CD14-positive monocyte (primary cell): ENCODE results near the gene CDK12. TPM values are rescaled to one million over a fixed set of nuclear protein-coding genes. Genes with fewer than 3 reads are reported as not detected.

Experiments
- DNase-seq, 3 donors: peaks; one replicate each; pipeline ENCODE4 v3.0.0-alpha.2; 2011 to 2022
- H2AFZ ChIP-seq: 2 replicates; pipeline ENCODE4 v1.6.0; 2012; ENCODE audit warnings: mild to moderate bottlenecking, low read depth, low read length, inconsistent platforms; ENCODE audit not compliant: insufficient read depth, poor library complexity, severe bottlenecking
- H3K27ac ChIP-seq, 2 donors: 1 replicate in 1 of 2; 2 replicates in 1 of 2; pipeline ENCODE4 v1.5.1; 2012 to 2013; ENCODE audit warnings: low read length in 2 of 2, control low read depth in 1 of 2, inconsistent platforms in 1 of 2, low read depth in 1 of 2, mild to moderate bottlenecking in 1 of 2
- H3K27me3 ChIP-seq, 2 donors: one replicate each; pipeline versions ENCODE4 v1.6.0 to v1.6.1; 2011 to 2013; ENCODE audit warnings: low read length in 2 of 2; ENCODE audit not compliant: control insufficient read depth in 2 of 2, insufficient read depth in 2 of 2
- H3K36me3 ChIP-seq, 2 donors: replicated peaks in 1 of 2; 1 replicate in 1 of 2; 2 replicates in 1 of 2; pipeline versions ENCODE4 v1.5.1 to v1.6.1; 2012 to 2013; ENCODE audit warnings: low read length in 2 of 2, control low read depth in 1 of 2, inconsistent platforms in 1 of 2, mild to moderate bottlenecking in 1 of 2; ENCODE audit not compliant: insufficient read depth in 2 of 2, control insufficient read depth in 1 of 2
- H3K4me1 ChIP-seq, 2 donors: 1 replicate in 1 of 2; 2 replicates in 1 of 2; pipeline versions ENCODE4 v1.5.1 to v1.6.1; 2012 to 2013; ENCODE audit warnings: low read length in 2 of 2, control low read depth in 1 of 2, inconsistent platforms in 1 of 2, mild to moderate bottlenecking in 1 of 2, moderate library complexity in 1 of 2; ENCODE audit not compliant: insufficient read depth in 2 of 2, control insufficient read depth in 1 of 2
- H3K4me2 ChIP-seq: replicated peaks from 2 replicates; pipeline ENCODE3; 2012; ENCODE audit warnings: low read length, moderate library complexity, mild to moderate bottlenecking; ENCODE audit not compliant: poor library complexity, severe bottlenecking; ENCODE audit errors: extremely low read depth
- H3K4me3 ChIP-seq, 3 experiments: fragments of 200-600 bp in 1 of 3; sonication (generic) in 1 of 3; replicated peaks in 1 of 3; 1 replicate in 2 of 3; 2 replicates in 1 of 3; pipeline ENCODE4 v1.5.1; 2011 to 2013; ENCODE audit warnings: low read length in 3 of 3, mild to moderate bottlenecking in 3 of 3, control low read depth in 2 of 3, low read depth in 2 of 3, inconsistent platforms in 1 of 3, moderate library complexity in 1 of 3
- H3K79me2 ChIP-seq: 2 replicates; pipeline ENCODE4 v1.6.0; 2012; ENCODE audit warnings: mild to moderate bottlenecking, control low read depth, inconsistent platforms, low read length, moderate library complexity; ENCODE audit not compliant: insufficient read depth
- H3K9ac ChIP-seq: 2 replicates; pipeline ENCODE4 v1.6.0; 2017; ENCODE audit warnings: low read length, mild to moderate bottlenecking; ENCODE audit not compliant: insufficient read depth, poor library complexity, severe bottlenecking
- H3K9me3 ChIP-seq, 2 donors: replicated peaks in 1 of 2; 1 replicate in 1 of 2; 2 replicates in 1 of 2; pipeline versions ENCODE4 v1.5.1 to v1.6.1; 2012 to 2013; ENCODE audit warnings: low read length in 2 of 2, control low read depth in 1 of 2; ENCODE audit not compliant: control insufficient read depth in 1 of 2, insufficient read depth in 1 of 2
- H4K20me1 ChIP-seq: 2 replicates; pipeline ENCODE4 v1.6.0; 2012; ENCODE audit warnings: mild to moderate bottlenecking, low read length, control low read depth, moderate library complexity; ENCODE audit not compliant: insufficient read depth
- H3K27ac Mint-ChIP-seq, 7 donors: one replicate each; pipeline ENCODE4 v1.8.0; 2020; ENCODE audit warnings: mild to moderate bottlenecking in 7 of 7, mixed read lengths in 7 of 7, moderate library complexity in 6 of 7, inconsistent platforms in 2 of 7
- H3K27me3 Mint-ChIP-seq, 3 donors: one replicate each; pipeline ENCODE4 v1.8.0; 2021 to 2022; ENCODE audit warnings: low read depth in 3 of 3, mild to moderate bottlenecking in 3 of 3, mixed read lengths in 3 of 3, moderate library complexity in 3 of 3, inconsistent platforms in 1 of 3
- H3K36me3 Mint-ChIP-seq, 2 donors: one replicate each; pipeline ENCODE4 v1.8.0; 2020; ENCODE audit warnings: mixed read lengths in 2 of 2, inconsistent platforms in 1 of 2, mild to moderate bottlenecking in 1 of 2
- H3K4me1 Mint-ChIP-seq: one replicate; pipeline ENCODE4 v1.8.0; 2020; ENCODE audit warnings: mild to moderate bottlenecking, mixed read lengths
- H3K4me3 Mint-ChIP-seq, 2 donors: one replicate each; pipeline ENCODE4 v1.8.0; 2020; ENCODE audit warnings: mild to moderate bottlenecking in 2 of 2, mixed read lengths in 2 of 2, moderate library complexity in 1 of 2
- H3K9me3 Mint-ChIP-seq, 7 donors: one replicate each; pipeline ENCODE4 v1.8.0; 2020 to 2022; ENCODE audit warnings: mixed read lengths in 7 of 7, mild to moderate bottlenecking in 6 of 7, moderate library complexity in 6 of 7, inconsistent platforms in 2 of 7
- WGBS: methylation state at CpG from one replicate; pipeline ENCODE4 v1.1.5; 2013; ENCODE audit warnings: missing lambda C conversion rate; ENCODE audit not compliant: insufficient coverage; 5-methylcytosine and 5-hydroxymethylcytosine counted together
- intact Hi-C, 2 donors: fragments of 100-400 bp; cut with micrococcal nuclease; formaldehyde crosslinking; loops; one replicate each; pipeline versions ENCODE4 v1.15.0 to v1.15.1; 2023
- polyA plus RNA-seq, 3 donors: library from polyadenylated mRNA; depleted of rRNA in 1 of 3; unstranded in 2 of 3; stranded (reverse) in 1 of 3; fragments of 300-500 nt in 2 of 3; fragments of >200 nt in 1 of 3; fragmentation: Illumina TruSeq in 2 of 3; gene quantifications; 1 replicate in 2 of 3; 2 replicates in 1 of 3; pipeline ENCODE4 v1.2.3, GENCODE V29; 2012 to 2021
- TF ChIP-seq, protein P1 (sequence below): fragments of 200-600 bp; IDR thresholded peaks from one replicate; pipeline ENCODE4 v1.8.0; 2022; ENCODE audit warnings: antibody characterized with exemption, mild to moderate bottlenecking

Gene CDK12
- polyA plus RNA-seq, 3 donors, result 0.62 to 21.9 (median 1.3) TPM

DNA sequence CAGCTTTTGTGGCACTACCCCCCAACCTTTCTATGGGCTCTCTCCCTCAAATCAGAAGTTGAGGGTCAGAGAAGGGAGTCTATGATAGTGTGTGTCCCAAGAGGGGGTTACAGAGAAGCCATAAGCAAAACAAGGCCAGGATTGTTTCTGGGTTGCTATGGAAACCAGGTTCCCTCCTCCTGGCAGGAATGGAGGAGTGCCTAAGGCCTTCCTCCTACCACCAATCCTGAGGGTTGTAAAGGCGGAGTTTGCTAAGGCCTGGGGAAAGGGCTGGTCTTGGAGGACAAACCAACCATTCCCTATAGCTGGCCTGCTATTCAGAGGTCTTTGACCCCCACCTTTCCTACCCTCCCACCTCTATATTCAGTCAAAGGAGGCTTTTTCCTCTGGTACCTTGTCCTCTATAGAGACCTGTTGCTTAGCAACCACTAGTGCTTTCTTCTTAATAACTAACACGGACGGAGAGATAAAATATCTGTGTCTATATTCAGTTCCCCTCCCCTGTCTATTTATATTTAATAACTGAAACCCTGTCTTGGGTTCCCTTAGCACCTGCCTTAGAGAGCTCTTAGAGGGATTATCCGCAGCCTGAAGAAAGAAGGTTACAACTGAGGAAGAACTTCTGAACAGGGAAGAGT lies 103.0 kb downstream of the CDK12 start:
- Histone ChIP-seq H3K79me2 (no peaks in the 10 kb centered on the region), H3K4me1 (peaks cover 12% of the 10 kb centered on the region in 2 donors), H3K9me3 (no peaks in the 10 kb centered on the region), H2AFZ (no peak overlapping the region), H3K27ac (no peak overlapping the region), H3K36me3 (peaks cover 52 to 80% of the 10 kb centered on the region in 2 donors), H3K9ac (no peak overlapping the region), H4K20me1 (peaks cover 4% of the 10 kb centered on the region), H3K4me2 (no peak overlapping the region), H3K4me3 (no peak overlapping the region), H3K27me3 (no peaks in the 10 kb centered on the region)
- WGBS, result no CpG with 5 or more reads among the region's 4 CpGs
- Mint-ChIP-seq H3K4me1 (peaks cover 13% of the 10 kb centered on the region), H3K9me3 (no peaks in the 10 kb centered on the region), H3K27ac (no peak overlapping the region), H3K4me3 (no peak overlapping the region), H3K36me3 (peaks cover 69 to 82% of the 10 kb centered on the region in 2 donors), H3K27me3 (peaks cover 0 to 4% (median 3%) of the 10 kb centered on the region in 3 donors)
- intact Hi-C loops, result no loop called here
- no peak for DNase-seq
- TF ChIP-seq, protein P1, sequence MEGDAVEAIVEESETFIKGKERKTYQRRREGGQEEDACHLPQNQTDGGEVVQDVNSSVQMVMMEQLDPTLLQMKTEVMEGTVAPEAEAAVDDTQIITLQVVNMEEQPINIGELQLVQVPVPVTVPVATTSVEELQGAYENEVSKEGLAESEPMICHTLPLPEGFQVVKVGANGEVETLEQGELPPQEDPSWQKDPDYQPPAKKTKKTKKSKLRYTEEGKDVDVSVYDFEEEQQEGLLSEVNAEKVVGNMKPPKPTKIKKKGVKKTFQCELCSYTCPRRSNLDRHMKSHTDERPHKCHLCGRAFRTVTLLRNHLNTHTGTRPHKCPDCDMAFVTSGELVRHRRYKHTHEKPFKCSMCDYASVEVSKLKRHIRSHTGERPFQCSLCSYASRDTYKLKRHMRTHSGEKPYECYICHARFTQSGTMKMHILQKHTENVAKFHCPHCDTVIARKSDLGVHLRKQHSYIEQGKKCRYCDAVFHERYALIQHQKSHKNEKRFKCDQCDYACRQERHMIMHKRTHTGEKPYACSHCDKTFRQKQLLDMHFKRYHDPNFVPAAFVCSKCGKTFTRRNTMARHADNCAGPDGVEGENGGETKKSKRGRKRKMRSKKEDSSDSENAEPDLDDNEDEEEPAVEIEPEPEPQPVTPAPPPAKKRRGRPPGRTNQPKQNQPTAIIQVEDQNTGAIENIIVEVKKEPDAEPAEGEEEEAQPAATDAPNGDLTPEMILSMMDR, result no peak

DNA sequence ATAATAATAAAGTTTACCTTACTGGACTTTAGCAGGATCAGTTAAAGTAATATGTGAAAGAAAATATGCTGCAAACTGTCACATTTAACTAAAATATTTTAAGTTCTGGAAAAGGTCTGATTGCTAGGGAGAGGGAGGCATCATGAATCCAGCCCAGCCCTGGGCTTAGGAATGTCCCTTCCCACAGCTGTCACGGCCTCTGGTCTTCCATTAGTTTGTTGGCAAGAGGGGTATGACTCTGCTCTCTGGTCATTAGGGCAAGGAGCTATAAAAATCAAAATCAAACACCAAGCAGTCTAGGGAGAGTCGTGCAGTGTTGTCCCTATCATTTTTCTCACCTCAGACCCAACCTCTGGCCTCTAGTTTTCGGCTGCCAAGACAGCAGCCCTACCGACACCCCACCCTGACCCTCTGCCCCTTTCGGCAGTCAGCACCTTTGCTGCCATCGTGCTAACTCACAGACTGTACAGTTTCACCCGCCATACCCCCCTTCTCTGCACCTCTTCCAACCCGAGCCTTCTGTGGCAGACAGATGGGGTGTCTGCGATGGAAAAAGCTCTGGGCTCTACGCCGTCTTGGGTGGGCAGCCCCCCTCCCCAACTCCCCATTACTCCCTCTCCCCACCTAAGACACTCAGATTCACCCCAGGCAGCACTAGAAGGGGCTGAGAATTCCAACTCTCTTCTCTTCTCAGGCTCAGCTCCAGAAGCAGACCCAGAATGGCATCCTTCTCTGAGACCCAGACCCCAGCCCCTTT lies 105.0 kb downstream of the CDK12 start:
- Histone ChIP-seq H3K4me1 (peaks cover 18 to 20% of the 10 kb centered on the region in 2 donors), H3K79me2 (no peaks in the 10 kb centered on the region), H3K9ac (no peak overlapping the region), H3K4me2 (no peak overlapping the region), H3K36me3 (peaks cover 40 to 81% of the 10 kb centered on the region in 2 donors), H3K27me3 (no peaks in the 10 kb centered on the region), H3K4me3 (no peak overlapping the region), H3K9me3 (peaks cover 0 to 5% of the 10 kb centered on the region in 2 donors), H3K27ac (no peak overlapping the region), H4K20me1 (peaks cover 11% of the 10 kb centered on the region), H2AFZ (no peak overlapping the region)
- peaks cover 73 to 82% of the 10 kb centered on the region in 2 donors for H3K36me3 Mint-ChIP-seq
- peaks cover 0 to 5% (median 3%) of the 10 kb centered on the region in 7 donors for H3K9me3 Mint-ChIP-seq
- intact Hi-C loops, result no loop called here
- H3K27me3 Mint-ChIP-seq, result peaks cover 0 to 3% (median 1%) of the 10 kb centered on the region in 3 donors
- no peak overlapping the region for H3K27ac Mint-ChIP-seq
- peaks cover 18% of the 10 kb centered on the region for H3K4me1 Mint-ChIP-seq
- no peak overlapping the region for H3K4me3 Mint-ChIP-seq
- 98% methylated on average over 9 of the region's 11 CpGs for WGBS
- DNase-seq, result no peak
- TF ChIP-seq, protein P1, result no peak
